ENCODE results near the gene SLC44A2. TPM values are rescaled to one million over a fixed set of nuclear protein-coding genes. Genes with fewer than 3 reads are reported as not detected.
A peak's percentile ranks its signal among the peaks of the same experiment; 100 is the strongest.

SLC44A2 gene
- total RNA-seq, 1 donor from 2014 or later = 129 TPM

GRCh38 chr19:10634963-10635362, 9.6 kb downstream of the SLC44A2 start:
- peaks cover 4% of the 10 kb centered on the region for H3K9me3 Mint-ChIP-seq (ENCODE audit: unreplicated experiment)
- peaks cover 2% of the 10 kb centered on the region for H3K4me1 Mint-ChIP-seq (ENCODE audit: low read depth, unreplicated experiment)
- H3K27me3 Mint-ChIP-seq (ENCODE audit: unreplicated experiment) = no peaks in the 10 kb centered on the region
- H3K27ac Mint-ChIP-seq (ENCODE audit: unreplicated experiment) = no peak overlapping the region
- no peak for DNase-seq
- TF ChIP-seq, protein P1, sequence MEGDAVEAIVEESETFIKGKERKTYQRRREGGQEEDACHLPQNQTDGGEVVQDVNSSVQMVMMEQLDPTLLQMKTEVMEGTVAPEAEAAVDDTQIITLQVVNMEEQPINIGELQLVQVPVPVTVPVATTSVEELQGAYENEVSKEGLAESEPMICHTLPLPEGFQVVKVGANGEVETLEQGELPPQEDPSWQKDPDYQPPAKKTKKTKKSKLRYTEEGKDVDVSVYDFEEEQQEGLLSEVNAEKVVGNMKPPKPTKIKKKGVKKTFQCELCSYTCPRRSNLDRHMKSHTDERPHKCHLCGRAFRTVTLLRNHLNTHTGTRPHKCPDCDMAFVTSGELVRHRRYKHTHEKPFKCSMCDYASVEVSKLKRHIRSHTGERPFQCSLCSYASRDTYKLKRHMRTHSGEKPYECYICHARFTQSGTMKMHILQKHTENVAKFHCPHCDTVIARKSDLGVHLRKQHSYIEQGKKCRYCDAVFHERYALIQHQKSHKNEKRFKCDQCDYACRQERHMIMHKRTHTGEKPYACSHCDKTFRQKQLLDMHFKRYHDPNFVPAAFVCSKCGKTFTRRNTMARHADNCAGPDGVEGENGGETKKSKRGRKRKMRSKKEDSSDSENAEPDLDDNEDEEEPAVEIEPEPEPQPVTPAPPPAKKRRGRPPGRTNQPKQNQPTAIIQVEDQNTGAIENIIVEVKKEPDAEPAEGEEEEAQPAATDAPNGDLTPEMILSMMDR (IDR thresholded peaks at IDR 0.05; ENCODE audit: partially characterized antibody, unreplicated experiment) = no peak
- peaks cover 12% of the 10 kb centered on the region for H3K36me3 Mint-ChIP-seq (ENCODE audit: unreplicated experiment)
- no peak overlapping the region for H3K4me3 Mint-ChIP-seq (ENCODE audit: unreplicated experiment)

DNA sequence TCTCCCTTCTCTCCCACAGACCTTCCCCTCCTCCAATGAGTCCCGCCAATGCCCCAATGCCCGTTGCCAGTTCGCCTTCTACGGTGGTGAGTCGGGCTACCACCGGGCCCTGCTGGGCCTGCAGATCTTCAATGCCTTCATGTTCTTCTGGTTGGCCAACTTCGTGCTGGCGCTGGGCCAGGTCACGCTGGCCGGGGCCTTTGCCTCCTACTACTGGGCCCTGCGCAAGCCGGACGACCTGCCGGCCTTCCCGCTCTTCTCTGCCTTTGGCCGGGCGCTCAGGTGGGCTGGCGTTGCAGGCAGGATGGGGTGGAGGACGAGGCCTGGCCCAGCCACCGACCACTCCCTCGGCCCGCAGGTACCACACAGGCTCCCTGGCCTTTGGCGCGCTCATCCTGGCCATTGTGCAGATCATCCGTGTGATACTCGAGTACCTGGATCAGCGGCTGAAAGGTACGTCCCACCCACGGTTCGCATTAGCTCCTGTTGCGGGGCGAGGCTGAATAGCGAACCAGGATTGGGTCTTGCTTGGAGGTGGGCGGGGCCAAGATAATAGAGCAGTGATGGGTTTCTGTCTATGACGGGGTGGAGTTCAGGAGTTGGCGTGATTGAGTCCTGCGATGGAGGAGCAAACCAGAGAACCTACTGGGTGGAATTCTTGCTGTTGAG, 11.1 kb downstream of the SLC44A2 start:
- no peak for DNase-seq
- no peak overlapping the region for H3K4me3 Mint-ChIP-seq (ENCODE audit: unreplicated experiment)
- peaks cover 12% of the 10 kb centered on the region for H3K36me3 Mint-ChIP-seq (ENCODE audit: unreplicated experiment)
- TF ChIP-seq, protein P1 (IDR thresholded peaks at IDR 0.05; ENCODE audit: partially characterized antibody, unreplicated experiment) = no peak
- no peak overlapping the region for H3K27ac Mint-ChIP-seq (ENCODE audit: unreplicated experiment)
- peaks cover 6% of the 10 kb centered on the region for H3K9me3 Mint-ChIP-seq (ENCODE audit: unreplicated experiment)
- H3K27me3 Mint-ChIP-seq (ENCODE audit: unreplicated experiment) = no peaks in the 10 kb centered on the region
- peaks cover 2% of the 10 kb centered on the region for H3K4me1 Mint-ChIP-seq (ENCODE audit: low read depth, unreplicated experiment)

DNA sequence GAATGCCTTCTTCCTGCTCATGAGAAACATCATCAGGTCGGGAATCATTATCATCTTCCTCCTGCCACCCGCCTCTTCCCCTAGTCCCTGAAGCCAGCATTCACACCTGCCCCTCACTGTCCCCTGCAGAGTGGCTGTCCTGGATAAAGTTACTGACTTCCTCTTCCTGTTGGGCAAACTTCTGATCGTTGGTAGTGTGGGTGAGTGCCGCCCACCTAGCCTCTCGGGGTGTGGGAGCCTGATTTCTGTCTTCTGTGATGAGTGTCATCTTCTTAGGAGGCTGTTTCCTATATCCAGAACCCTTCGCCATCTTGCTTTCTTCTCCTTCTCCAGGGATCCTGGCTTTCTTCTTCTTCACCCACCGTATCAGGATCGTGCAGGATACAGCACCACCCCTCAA, 12.5 kb downstream of the SLC44A2 start:
- H3K4me3 Mint-ChIP-seq (ENCODE audit: unreplicated experiment) = peak overlapping the region; percentile 42
- TF ChIP-seq, protein P1 (IDR thresholded peaks at IDR 0.05; ENCODE audit: partially characterized antibody, unreplicated experiment) = no peak
- no peaks in the 10 kb centered on the region for H3K4me1 Mint-ChIP-seq (ENCODE audit: low read depth, unreplicated experiment)
- peak overlapping the region; percentile 12 for H3K27ac Mint-ChIP-seq (ENCODE audit: unreplicated experiment)
- DNase-seq = no peak
- peaks cover 9% of the 10 kb centered on the region for H3K36me3 Mint-ChIP-seq (ENCODE audit: unreplicated experiment)
- H3K27me3 Mint-ChIP-seq (ENCODE audit: unreplicated experiment) = no peaks in the 10 kb centered on the region
- peaks cover 7% of the 10 kb centered on the region for H3K9me3 Mint-ChIP-seq (ENCODE audit: unreplicated experiment)

DNA sequence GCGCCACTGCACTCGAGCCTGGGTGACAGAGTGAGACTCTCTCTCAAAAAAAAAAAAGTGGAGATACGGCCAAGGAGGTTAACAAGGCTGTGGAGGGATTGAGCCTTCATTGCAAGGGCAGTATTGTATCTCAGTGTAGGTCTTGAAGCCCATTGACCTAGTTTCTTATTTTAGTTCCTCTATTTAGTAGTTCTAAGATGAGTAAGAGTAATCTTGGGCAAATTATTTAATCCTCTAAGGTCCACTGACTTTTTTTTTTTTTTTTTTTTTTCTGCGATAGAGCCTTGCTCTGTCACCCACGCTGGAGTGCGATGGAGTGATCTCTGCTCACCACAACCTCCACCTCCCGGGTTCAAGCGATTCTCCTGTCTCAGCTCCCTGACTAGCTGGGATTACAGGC, 14.5 kb downstream of the SLC44A2 start:
- peaks cover 8% of the 10 kb centered on the region for H3K36me3 Mint-ChIP-seq (ENCODE audit: unreplicated experiment)
- TF ChIP-seq, protein P1 (IDR thresholded peaks at IDR 0.05; ENCODE audit: partially characterized antibody, unreplicated experiment) = no peak
- H3K4me3 Mint-ChIP-seq (ENCODE audit: unreplicated experiment) = no peak overlapping the region
- H3K9me3 Mint-ChIP-seq (ENCODE audit: unreplicated experiment) = peaks cover 8% of the 10 kb centered on the region
- H3K27me3 Mint-ChIP-seq (ENCODE audit: unreplicated experiment) = peaks cover 1% of the 10 kb centered on the region
- no peaks in the 10 kb centered on the region for H3K4me1 Mint-ChIP-seq (ENCODE audit: low read depth, unreplicated experiment)
- no peak overlapping the region for H3K27ac Mint-ChIP-seq (ENCODE audit: unreplicated experiment)
- DNase-seq = no peak

DNA sequence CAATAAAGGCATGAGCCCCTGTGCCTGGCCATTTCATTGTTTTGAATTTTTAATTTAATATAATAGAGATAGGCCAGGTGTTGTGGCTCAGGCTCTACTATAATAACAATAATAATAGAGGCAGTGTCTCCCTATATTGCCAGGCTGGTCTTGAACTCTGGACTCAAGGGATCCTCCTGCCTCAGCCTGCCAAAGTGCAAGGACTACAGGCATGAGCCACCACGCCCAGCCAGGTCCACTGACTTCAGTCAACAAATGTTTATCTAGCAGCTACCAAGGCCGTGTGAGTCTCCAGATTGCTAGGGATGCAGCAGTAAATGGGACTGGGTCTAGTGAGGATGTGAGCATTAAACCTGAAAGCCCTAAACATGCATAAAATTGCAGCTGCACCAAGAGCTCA, 15.0 kb downstream of the SLC44A2 start:
- Mint-ChIP-seq H3K27me3 (ENCODE audit: unreplicated experiment) (peaks cover 3% of the 10 kb centered on the region), H3K4me1 (ENCODE audit: low read depth, unreplicated experiment) (no peaks in the 10 kb centered on the region), H3K4me3 (ENCODE audit: unreplicated experiment) (no peak overlapping the region), H3K36me3 (ENCODE audit: unreplicated experiment) (peaks cover 4% of the 10 kb centered on the region), H3K9me3 (ENCODE audit: unreplicated experiment) (peaks cover 9% of the 10 kb centered on the region), H3K27ac (ENCODE audit: unreplicated experiment) (no peak overlapping the region)
- TF ChIP-seq, protein P1 (IDR thresholded peaks at IDR 0.05; ENCODE audit: partially characterized antibody, unreplicated experiment) = no peak
- DNase-seq = no peak
